ENCODE data around the gene ACVR1.

GRCh38 chr2:157785866-157786662 lies 90.1 kb downstream of the ACVR1 start:
- TF ChIP-seq CTCF (IDR thresholded peaks at IDR 0.05; ENCODE audit: low read depth, low read length, poor library complexity, severe bottlenecking) (no peak), EZH2phosphoT487 (IDR thresholded peaks at IDR 0.05; ENCODE audit: borderline replicate concordance, low read length) (no peak)
